Endometrial microvascular endothelial cells (primary cell): Measurements from ENCODE around the gene RBMS2. TPM values are rescaled to one million over a fixed set of nuclear protein-coding genes. Genes with fewer than 3 reads are reported as not detected.

ENCODE experiments used
- in situ Hi-C: cut with HindIII; loops from 2 replicates; pipeline ENCODE4 v1.10.0; 2017; ENCODE audit warnings: low sequenced_read_pairs, low pct_unique_long_range_greater_than_20kb; ENCODE audit errors: inconsistent ontology term
- total RNA-seq: library from RNA; depleted of rRNA; stranded (reverse); fragments of >200 nt; gene quantifications from one replicate; pipeline ENCODE4 v1.2.3, GENCODE V29; 2015; ENCODE audit errors: inconsistent ontology term

The RBMS2 gene
- total RNA-seq, 1 donor from 2014 or later: 48.0 TPM

- in situ Hi-C loops: no loop called here
Measured at GRCh38 chr12:56641219-56641618, 119.6 kb downstream of the RBMS2 start.

GRCh38 chr12:56644654-56645053 lies 123.0 kb downstream of the RBMS2 start:
- in situ Hi-C loops: no loop called here

- in situ Hi-C loops: no loop called here
Measured at GRCh38 chr12:56645201-56645716, 123.6 kb downstream of the RBMS2 start.

Other genes starting within 250 kb of the RBMS2 start
- 257 TPM for gene CS, start 221.5 kb upstream of the RBMS2 start, total RNA-seq
- 105 TPM for gene CNPY2, start 205.8 kb upstream of the RBMS2 start, total RNA-seq
- gene PAN2, start 187.8 kb upstream of the RBMS2 start, total RNA-seq: 5.0 TPM
- gene IL23A, start 182.9 kb upstream of the RBMS2 start, total RNA-seq: not detected
- gene STAT2, start 161.7 kb upstream of the RBMS2 start, total RNA-seq: 66.7 TPM
- not detected for gene APOF, start 159.0 kb upstream of the RBMS2 start, total RNA-seq
- gene TIMELESS, start 72.4 kb upstream of the RBMS2 start, total RNA-seq: 24.3 TPM
- not detected for gene MIP, start 67.2 kb upstream of the RBMS2 start, total RNA-seq
- 4.7 TPM for gene SPRYD4, start 53.2 kb upstream of the RBMS2 start, total RNA-seq
- gene GLS2, start 33.7 kb upstream of the RBMS2 start, total RNA-seq: not detected
- 34.2 TPM for gene BAZ2A, start 108.5 kb downstream of the RBMS2 start, total RNA-seq
- gene ATP5F1B, start 124.2 kb downstream of the RBMS2 start, total RNA-seq: 703 TPM
- 169 TPM for gene PTGES3, start 166.5 kb downstream of the RBMS2 start, total RNA-seq
- 1,325 TPM for gene NACA, start 203.5 kb downstream of the RBMS2 start, total RNA-seq
- gene PRIM1, start 230.5 kb downstream of the RBMS2 start, total RNA-seq: 17.3 TPM
- gene HSD17B6, start 241.5 kb downstream of the RBMS2 start, total RNA-seq: not detected